NCI-H2029 (cell line): ENCODE data around the gene ST7.
A peak's percentile ranks its signal among the peaks of the same experiment; 100 is the strongest.
"Not testable (repeated sequence)": the region's sequence is repeated elsewhere in the genome, so short reads cannot be mapped to it uniquely, and the experiment has no call there.

ENCODE experiments used
- DNase-seq: peaks from one replicate; lab custom pipeline; 2025; lab: John Stamatoyannopoulos, UW

The ST7 gene

DNA sequence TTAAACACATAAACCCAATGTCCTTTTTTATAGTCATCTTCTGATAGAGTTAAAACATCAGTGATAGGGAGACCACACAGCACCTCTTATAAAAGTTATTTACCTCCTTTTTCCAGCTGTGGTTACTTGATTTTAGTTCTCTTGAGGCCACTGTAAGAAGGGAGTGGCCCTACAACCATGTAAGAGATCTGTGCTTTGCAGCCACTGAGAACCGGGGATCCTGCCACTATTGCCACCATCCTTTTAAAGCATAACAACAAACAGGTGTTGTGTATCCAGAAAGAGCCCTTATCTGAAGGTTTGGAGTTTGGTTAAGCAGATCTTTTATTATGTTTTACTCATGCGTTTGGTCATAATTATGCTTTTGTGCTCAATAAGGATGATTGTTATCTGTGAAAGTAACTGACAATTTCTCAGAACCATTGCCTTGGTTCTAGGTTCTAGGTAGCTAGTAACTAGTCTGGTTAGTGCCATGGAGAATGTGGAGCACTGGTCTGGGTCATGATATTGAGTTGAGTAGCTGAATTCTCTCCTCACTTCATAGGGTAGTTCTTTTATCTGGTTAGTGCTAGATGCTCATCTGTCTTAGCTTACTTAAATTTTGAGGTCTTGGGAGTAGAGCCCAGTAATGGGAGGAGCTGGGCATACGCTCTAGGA, 56.5 kb downstream of the ST7 start:
- DNase-seq: no peak

DNA sequence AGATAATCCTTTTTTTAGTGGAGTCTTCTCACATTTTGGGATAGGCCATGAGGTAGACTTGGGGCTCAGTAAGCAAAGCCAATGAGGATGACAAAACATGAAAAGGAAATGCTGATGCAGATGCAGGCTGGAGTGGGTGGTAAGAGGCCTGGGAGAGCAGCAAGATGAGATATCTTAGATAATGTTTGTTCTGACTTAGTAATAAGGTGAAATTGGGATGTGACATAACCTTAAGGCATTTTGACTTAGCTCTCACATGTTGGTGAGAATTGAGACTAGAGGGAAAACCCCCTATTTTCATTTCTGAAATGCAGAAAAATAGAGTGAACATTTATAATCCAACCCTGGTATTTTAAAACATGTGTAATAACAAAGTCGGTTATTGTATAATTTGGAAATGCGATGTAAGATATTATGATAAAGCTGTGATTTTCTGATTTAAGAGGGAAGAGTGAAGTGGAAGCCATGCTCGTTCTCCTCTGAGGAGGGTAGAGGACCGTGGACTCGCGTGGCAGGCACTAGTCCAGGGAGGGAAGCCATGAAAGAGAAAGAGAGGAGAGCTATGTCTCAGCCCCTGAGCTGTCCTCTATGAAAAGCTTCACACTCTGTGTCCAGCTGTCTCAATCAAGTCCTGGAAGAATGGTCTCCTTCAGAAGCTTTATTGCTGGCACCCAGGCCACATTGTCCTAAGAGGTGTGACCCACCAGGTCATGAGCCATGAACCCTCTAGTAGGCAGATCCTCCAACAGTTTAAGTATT, 57.3 kb downstream of the ST7 start:
- DNase-seq: no peak

DNA sequence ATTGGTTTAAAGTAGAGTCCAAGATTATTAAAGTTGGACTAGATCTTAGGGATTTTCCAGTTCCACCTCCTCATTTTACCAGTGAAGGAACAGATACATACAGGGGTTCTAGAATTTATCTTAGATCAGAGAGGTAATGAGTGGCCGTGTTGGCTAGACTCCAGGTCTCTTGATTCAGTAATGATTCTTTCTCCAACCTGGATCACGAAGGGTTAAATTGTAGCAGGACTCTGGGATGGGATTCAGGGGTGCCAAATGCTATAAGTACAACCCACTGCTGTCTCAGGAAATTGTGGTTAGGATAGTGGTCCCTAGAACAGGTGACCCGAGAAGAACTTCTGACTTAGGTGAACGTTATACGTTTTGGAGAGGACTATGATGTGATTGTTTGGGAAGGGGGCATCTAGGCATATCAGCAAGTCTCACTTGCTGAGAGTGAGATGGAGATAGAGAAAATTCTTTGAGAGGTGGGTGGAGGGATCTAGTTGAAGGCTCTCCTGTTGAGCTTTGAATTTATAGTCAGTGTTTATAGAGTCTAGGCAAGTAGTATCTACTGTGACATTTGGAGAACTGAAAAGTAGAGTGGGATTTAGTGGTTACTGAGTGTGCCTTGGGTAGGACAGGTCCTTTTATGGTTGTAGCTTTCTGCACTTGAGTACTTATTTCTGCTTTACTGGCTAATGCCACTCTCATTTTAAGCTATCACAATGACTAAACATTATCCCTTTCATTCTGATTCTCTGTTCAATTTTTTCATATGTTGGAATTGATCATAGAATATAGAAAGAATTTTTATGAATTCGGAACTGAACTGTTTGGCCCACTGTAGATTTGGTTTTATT, 58.3 kb downstream of the ST7 start:
- no peak for DNase-seq

DNA sequence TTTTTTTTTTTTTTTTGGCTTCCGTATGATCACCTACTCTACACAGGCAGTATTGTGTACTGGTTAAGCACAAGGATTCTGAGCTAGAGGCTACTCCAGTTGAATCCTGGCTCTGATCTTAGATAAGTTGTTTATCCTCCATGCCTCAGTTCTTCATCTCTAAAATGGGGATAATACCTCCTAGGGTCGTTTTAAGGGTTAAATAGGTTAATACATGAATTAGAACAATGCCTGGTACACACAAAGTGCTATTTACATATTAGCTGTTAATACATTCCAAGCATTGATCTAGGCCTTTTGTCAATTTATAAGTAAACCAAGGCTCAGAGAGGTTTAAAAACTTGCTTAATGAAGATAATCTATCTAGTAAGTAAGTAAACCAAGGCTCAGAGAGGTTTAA, 59.0 kb downstream of the ST7 start:
- DNase-seq: no peak

DNA sequence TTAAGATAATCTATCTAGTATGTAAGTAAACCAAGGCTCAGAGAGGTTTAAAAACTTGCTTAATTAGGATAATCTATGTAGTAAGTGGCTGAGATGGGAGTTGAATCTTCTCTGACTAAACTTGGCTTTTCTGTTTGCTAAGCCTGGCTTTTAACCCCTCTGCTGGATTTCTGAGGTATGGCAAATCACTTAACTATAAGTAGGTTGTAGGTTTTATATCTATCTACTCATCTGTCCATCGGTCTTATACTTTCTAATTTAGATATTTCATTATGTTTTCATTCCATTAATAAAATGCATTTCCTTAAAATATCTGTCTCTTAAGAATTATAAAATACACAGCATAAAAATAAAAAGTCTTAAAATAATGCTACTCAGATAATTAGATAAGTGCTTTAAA, 59.4 kb downstream of the ST7 start:
- no peak for DNase-seq

DNA sequence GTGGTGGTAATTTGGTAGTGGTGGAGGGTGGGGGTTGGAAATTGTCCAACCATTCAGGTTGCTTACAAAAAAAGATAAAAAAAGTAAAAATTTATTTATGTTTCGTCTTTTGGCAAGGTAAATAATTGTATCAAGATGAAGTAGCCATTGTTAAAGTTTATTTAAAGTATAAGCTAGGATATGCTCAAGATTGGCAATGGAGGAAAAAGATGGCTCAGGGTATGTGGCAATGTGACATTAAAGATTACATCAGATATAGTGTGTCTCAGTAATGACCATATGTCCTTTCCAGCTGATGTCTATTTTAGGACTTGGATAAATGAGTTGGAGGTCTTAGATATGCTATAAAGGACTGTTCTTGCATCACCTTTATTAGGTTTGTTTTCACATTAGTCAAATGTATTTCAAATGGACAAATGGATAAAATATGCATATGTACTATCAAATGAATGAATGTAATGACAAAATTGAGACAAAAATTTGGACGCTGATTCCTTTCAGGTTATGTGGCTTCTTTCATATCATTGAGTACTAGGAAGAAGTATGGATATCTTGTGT, 60.9 kb downstream of the ST7 start:
- no peak for DNase-seq

DNA sequence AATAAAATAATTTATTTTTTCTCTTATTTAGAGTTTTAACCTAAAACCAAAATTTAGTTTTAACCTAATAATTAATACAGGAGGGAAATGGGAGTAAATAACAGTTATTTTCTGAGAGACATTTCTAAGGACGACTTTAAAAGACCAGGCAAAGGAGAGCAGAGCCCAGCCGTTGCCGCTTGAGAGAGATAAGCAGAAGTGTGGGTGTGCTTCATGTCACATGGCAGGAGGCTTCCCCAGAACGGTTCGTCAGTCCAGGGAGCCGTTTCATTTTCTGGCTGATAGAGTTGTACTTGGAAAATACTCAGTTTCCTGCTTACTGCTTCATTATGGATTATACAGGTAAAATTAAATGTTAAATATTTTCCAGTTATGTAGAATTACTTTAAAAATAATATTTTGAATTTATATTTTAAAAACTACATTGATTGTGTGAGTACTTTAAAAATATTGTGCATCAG, 61.4 kb downstream of the ST7 start:
- DNase-seq: peak; percentile 23

DNA sequence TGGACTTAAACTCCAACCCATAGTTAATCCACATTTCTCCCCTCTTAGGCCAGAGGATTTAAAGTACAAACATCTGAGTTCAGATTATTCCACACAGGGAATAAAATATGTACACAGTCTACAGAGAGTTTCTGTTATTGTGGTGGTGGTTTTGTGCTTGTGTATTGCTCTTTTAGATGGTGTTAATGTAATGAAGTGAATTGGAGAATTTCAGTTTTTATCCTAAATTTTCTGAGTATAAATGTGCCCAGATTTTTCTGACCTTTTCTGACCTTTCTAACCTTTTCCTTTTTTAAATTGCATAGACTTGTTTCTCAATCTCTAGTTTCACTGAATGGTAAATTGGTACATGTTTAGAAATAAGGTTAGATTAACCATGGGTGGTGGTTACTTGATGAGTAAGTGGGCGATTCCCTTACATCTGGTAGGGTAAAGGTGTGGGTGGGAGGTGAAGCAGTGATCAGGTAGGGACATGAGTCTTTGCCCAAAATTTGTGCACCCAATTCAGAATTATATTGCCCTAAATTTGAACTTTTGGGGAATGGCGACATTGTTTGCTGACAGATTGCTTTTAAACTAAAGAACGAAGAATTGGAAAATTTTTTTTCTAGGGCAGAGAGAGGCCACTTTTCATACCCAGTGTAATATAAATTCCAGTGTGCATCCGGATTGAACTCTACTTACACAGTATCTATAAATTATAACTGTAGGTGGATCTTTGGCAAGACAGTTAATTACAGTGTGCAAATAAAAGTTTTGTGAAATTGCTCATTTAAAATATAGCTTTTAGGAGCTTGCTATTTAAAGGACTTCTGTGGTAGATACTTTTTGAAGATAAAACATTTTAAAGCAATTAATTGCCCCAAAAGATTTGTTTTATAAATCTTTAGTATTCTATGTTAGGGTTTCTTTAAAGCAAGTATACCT, 62.2 kb downstream of the ST7 start:
- DNase-seq: no peak

DNA sequence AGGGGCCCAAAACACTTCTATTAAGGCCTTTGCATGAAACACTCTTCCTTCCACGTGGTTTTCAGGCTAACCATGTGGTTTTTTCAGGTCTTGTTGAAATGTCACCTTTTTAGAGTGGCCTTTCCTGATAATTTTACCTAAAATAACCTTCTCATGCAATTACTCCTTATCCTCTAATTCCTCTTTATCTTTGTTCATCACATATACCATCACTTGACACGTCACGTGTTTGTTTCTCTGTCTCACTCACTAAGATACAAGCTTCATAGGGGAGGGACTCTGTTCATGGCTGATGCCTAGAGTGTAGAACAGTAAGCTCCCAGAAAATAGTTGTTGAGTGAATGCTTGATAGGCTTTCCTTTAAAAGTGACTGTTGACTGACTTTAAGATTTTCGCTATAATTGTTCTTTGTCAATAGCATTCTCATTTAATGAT, 63.7 kb downstream of the ST7 start:
- no peak for DNase-seq

DNA sequence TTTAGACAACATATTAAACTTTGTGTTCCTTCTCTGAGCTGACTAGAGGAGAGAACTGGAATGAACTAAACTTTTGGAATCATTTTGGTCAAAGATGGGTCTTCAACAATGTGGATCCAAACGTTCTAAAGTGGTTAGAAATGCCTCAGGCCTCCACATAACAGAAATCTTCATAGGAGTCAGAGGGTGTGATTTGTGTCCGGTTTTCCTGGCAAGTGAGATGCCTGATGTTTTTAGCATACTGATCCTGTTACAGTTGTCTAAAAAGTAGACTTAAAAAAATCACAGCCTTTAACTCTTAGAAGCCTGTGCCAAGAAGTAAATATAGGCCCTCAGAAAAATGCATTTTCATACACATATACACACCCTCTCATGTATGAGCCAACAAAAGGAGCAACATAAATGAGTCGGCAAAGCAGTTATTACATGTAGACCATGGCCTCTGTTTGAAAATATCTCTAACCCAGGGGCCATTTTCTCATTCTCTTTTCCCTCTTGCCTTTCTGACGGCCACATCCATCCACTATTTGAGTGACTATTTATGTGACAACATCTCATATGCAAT, 64.5 kb downstream of the ST7 start:
- DNase-seq: no peak

DNA sequence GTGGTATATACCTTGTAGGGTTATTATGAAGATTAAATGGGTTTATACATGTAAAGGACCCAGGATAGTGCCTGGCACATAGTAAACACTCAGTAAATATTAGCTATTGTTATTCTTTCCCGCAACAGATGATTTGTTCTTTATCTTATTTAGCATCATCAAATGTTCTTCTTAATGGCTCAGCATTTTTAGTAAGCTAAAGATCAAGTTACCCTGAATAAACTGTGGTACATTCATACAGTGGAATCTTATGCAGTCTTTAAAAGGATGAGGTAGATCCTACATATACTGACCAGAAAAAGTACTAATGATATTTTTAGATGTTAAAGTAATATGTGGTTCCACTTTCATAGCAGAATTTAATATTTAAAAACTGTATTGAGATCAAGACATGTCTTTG, 65.4 kb downstream of the ST7 start:
- no peak for DNase-seq

DNA sequence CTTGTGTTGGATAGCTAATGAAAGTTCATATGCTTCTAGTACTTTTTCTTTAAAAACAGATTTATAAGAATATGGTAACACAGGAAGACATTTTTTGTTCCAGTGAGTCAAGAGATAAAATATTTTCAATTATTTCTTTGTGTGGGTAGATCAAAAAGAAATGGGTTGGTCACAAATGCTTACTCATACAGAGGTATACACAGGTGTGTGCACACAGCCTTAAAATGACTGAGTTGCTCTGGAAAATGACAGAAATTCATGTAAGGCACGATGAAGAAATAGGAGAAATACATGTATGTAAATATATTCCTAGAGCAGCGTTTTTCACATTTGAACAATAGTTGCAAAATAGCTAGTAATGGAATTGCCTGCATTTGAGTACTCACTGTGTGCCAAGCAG, 66.0 kb downstream of the ST7 start:
- DNase-seq: no peak

DNA sequence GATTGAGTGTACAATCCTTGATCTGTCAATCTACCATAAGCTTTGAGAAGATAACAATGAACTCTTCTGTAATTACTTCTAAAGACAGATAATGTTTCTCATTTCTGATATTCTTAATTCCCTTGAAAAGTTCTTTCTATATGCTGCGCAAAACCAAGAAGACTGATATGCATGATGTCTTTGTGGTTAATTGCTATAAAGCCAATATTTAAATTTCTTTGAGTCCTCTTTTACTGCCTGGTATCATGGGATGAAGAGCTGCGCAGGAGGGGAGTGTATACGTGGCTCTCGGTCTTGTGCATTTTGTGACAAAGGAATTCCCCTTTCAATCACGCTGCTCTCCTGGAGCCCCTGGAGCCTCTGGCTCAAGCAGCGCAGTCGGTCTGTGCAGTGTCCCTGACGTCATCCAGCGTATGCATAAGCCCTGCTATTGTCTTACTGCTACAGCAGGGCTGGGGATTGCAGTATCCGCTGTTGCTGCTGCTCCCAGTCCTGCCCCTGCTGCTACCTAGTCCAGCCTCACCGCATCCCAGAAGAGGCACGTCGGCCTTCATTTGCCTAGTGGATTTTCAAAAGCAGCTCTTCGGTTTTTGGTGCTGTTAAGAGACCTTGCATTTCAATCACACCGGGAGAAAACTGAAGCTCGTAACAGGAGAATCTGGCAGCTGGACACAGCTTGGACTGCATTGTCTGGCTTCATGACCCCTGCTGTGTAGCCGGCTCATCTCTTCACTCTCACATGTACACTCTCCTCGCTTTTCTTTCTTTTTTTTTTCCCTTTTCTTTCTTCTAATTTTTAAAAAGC, 66.7 kb downstream of the ST7 start:
- DNase-seq: peak; percentile 89

DNA sequence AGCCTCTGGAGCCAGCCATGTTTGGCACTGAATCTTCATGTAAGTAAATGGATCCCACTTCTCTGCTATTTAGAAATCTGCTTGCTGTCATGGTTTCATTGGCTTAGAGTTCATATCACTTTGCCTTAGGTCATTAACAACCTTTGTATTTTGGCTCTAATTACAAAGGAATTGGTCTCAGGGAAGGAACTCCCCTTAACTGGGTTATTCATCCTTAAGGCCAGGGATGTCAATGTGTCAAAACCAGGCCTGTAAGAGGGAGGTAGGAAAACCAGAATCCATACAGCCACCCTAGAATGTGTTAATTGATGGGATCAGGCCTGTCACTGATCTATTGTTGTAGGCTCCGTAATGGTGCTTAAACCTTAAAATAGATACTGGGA, 67.3 kb downstream of the ST7 start:
- DNase-seq: peak; percentile 53

DNA sequence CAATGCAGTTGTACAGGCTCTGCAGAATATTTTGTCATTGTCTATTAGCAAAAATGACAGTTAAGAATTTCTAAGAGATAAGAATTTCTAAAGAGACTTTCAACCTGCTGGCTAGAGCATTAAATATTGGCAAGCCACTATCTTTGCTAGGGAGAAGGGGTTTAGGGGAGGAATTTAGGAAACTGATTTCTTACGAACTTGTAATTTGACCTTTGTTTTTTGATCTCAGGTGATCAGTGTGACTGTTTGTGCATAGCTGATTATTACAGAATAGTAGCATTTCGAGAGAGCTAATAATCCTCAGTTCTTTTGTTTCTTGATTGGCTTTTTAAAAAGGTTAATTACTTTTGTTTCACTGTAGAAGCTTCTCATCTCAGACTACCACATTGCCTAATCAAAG, 68.1 kb downstream of the ST7 start:
- no peak for DNase-seq

DNA sequence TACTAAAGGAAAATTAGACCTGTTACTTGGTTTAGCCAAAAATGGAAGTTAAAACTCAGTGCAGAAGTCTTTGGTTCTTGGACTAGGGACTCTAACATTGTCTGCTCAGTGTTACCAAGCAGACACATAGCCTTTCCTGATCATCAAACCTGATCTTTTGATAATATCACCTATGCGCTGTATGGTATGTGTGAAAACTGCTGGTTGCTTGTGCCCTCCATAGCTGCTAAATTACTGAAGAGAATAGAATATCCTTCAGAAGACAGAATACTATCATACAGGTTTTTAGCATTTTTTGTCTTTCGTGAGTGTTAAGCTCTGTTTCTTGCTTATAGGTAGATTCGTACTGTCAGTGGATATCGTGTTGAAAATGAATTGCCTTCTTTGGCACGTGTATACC, 68.7 kb downstream of the ST7 start:
- DNase-seq: no peak

DNA sequence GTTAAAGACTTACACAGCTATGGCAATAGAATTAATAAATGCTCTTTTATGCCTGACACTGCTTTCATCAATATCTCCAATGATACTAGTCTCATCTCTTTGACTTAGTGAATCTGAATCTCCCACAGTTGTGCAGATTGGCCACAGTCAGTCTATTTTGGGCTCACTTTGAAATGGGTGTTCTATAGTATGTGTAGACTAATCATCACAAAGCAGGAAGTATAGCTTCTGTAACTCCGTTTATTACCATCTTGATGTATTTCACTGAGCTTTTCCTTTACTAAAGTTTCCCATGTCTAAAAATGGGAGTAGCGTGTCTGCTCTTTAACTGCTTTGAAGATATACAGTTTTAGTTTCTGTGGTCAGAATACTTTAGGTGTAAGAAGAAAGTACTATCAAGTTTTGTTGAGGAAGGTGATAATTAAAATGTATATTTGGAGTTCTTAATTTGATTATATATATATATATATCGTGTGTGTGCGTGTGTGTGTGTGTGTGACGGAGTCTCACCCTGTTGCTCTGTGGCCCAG, 70.1 kb downstream of the ST7 start:
- DNase-seq: no peak

DNA sequence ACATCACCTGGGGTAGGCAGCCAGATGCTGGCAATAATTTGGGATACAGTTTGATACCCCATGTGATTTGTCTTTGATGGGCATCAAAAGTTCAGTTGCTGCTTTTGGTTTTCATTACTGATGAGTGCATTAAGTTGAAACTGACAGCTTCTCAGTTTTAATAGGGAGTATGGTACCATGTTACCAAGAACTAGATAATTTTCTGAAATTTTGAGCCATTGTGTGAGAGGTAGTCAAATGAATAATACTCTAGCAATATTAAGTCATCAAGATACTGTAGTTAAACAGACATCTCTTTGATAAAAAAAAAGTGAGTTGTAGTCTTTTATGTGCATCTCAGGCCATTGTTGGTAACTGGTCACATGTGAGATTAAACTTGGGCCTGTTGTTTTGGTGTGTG, 71.5 kb downstream of the ST7 start:
- no peak for DNase-seq

DNA sequence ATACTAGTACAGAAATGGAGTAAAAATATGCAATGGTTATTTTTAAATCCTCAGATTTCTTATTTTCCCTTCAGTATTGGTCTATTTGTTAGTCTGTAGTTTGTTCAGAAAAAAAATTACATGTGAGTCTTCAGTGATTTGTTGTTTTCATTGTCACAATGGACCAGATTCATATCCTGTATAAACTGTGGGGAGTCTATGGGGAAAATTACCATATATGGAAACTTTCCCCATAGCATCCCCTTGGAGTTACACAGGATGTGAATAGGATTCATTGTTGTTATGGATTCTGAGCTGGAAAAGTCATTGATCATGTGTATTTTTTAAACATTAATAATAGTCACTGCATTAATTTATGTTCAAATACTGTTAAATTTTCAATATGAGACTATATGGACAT, 72.6 kb downstream of the ST7 start:
- no peak for DNase-seq

DNA sequence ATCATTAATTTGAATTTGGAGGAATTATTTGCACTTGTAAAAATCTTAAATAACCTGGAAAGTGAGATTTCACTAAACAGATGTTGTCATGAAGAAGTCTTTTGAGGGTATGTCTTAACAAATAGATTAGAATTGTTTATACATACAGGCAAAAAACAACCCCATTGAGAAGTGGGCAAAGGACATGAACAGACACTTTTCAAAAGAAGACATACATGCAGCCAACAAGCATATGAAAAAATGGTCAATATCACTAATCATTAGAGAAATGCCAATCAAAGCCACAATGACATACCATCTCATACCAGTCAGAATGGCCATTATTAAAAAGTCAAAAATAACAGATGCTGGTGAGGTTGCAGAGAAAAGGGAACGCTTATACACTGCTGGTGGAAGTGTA, 77.0 kb downstream of the ST7 start:
- DNase-seq: not testable (repeated sequence)
